Right kidney (tissue), 1 donor: ENCODE results near the gene UGT2B7.
"Not testable (repeated sequence)": the region's sequence is repeated elsewhere in the genome, so short reads cannot be mapped to it uniquely, and the experiment has no call there.

Experiments
- DNase-seq: peaks from one replicate; pipeline ENCODE4 v3.0.0-alpha.2; 2016

Gene UGT2B7

GRCh38 chr4:69075061-69075792 lies 21.0 kb upstream of the UGT2B7 start:
- no peak for DNase-seq

DNA sequence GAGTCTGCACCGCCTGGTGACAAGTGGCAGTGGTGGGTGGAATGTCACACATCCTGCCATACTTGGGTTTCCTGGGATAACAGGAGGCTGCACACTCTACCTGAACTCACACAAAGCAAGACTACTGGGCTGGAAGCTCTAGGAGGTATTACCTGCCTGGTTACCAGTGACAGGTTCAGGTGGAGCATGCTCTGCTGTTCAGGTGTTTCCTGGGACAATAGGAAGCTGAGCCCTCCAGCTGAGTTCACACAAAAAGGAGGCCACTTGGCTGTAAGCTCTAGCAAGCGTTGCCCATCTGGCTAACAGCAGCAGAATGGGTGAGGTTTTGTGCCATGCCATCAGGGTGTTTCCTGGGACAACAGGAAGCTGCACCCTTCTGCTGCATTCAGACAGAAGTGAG lies 17.4 kb upstream of the UGT2B7 start:
- no peak for DNase-seq

GRCh38 chr4:69088473-69088872 lies 7.8 kb upstream of the UGT2B7 start:
- DNase-seq: no peak

GRCh38 chr4:69089388-69089787 lies 6.9 kb upstream of the UGT2B7 start:
- DNase-seq: no peak

- DNase-seq: no peak
Measured at GRCh38 chr4:69092190-69092589, 4.1 kb upstream of the UGT2B7 start.

DNA sequence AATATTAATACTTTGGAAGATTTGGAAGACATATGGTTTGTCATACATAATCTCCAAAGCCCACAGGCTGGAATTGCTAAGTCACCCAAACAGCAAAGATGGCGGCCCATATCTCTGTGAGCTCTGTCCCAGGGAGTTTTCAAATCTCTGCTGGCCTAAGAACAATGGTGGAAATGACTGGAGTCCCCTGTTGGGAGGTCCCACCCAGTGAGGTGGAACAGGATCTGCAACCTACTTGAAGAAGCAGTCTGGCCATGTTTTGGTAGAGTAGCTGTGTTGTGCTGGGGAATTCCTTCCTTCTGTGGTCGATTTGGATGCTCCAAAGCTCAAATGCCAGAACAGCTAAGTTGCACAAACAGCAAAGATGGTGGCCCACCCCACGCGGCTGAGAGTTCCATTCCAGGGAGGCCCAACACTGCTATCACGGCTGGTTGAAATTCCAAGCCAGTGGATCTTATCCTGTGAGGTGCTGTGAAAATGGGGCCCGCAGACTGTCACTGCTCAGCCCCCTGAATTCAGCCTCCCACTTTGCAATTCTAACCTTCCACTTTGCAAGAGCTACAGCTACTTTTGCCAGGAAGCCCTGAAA lies 3.2 kb upstream of the UGT2B7 start:
- DNase-seq: no peak

- no peak for DNase-seq
Measured at GRCh38 chr4:69093681-69094080, 2.6 kb upstream of the UGT2B7 start.

- DNase-seq: no peak
Measured at GRCh38 chr4:69095301-69095731, 958 bp upstream of the UGT2B7 start.

DNA sequence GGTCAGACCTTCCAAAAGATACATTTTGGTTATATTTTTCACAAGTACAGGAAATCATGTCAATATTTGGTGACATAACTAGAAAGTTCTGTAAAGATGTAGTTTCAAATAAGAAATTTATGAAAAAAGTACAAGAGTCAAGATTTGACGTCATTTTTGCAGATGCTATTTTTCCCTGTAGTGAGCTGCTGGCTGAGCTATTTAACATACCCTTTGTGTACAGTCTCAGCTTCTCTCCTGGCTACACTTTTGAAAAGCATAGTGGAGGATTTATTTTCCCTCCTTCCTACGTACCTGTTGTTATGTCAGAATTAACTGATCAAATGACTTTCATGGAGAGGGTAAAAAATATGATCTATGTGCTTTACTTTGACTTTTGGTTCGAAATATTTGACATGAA lies 536 bp downstream of the UGT2B7 start:
- no peak for DNase-seq

DNA sequence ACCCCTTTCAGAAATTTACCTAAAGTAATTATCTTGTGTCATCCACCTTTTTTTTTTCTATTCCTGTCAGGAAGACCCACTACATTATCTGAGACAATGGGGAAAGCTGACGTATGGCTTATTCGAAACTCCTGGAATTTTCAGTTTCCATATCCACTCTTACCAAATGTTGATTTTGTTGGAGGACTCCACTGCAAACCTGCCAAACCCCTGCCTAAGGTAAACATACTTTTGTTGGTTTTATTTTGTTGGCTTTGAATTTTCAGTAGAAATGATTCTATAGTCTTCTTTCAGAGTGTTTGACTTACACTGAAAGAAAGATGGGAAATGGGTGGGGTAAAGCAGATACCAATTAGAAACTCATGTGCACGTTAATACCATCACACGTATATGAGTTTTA lies 2.2 kb downstream of the UGT2B7 start:
- DNase-seq: no peak

DNA sequence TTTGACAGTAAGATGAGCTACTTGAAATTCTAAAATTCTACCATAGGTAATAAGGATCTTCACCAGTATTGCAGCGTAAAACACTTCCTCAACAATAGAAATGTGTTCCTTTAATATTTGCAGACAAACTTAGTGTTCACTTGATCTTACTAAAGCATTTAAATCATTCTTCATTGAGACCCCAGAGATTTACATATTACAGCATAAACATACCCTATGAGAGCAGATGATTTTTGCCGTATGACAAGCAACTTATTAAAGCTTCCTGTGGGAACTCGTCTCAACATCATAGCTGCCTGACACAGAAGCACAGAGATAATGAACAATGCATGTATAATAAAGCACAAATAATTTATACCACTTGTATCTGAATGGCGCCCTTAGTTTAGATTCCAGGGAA lies 3.6 kb downstream of the UGT2B7 start:
- DNase-seq: no peak

DNA sequence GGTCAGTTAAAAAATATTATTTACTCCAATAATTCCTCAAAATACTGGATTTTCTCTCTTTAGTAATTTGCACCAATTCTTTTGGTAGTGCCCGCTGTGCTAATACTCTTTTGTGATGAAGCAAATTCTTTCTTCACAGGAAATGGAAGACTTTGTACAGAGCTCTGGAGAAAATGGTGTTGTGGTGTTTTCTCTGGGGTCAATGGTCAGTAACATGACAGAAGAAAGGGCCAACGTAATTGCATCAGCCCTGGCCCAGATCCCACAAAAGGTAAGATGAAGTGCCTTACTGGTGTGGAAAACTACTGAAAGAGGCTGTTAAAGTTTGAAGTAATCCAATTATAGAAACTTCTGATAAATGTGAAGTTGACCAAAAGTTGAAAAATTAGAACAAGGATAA lies 6.4 kb downstream of the UGT2B7 start:
- DNase-seq: not testable (repeated sequence)

- DNase-seq: no peak
Measured at GRCh38 chr4:69104719-69105275, 8.5 kb downstream of the UGT2B7 start.

DNA sequence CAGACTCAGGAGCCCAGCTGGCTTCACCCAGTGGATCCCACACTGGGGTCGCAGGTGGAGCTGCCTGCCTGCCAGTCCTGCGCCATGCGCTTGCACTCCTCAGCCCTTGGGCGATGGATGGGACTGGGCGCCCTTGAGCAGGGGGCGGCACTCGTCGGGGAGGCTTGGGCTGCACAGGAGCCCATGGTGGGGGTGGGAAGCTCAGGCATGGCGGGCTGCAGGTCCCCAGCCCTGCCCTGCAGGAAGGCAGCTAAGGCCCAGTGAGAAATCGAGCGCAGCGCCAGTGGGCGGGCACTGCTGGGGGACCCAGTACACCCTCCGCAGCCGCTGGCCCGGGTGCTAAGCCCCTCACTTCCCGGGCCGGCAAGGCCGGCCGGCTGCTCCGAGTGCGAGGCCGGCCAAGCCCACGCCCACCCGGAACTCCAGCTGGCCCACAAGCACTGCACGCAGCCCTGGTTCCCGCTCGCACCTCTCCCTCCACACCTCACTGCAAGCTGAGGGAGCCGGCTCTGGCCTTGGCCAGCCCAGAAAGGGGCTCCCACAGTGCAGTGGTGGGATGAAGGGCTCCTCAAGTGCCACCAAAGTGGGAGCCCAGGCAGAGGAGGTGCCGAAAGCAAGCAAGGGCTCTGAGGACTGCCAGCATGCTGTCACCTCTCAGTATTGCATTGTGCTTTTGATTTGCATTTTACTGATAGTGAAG lies 19.0 kb downstream of the UGT2B7 start:
- DNase-seq: not testable (repeated sequence)

DNA sequence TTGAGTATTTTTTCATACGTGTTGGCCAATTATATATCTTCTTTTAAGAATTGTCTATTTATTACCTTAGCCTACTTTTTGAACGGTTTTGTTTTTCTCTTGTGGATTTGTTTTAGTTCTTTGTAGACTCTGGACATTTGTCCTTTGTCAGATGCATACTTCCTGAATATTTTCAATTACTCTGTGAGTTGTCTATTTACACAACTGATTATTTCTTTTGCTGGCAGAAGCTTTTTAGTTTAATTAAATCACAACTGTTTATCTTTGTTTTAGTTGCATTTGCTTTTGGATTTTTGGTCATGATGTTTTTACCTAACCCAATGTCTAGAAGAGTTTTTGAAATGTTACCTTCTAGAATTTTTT lies 19.6 kb downstream of the UGT2B7 start:
- no peak for DNase-seq

DNA sequence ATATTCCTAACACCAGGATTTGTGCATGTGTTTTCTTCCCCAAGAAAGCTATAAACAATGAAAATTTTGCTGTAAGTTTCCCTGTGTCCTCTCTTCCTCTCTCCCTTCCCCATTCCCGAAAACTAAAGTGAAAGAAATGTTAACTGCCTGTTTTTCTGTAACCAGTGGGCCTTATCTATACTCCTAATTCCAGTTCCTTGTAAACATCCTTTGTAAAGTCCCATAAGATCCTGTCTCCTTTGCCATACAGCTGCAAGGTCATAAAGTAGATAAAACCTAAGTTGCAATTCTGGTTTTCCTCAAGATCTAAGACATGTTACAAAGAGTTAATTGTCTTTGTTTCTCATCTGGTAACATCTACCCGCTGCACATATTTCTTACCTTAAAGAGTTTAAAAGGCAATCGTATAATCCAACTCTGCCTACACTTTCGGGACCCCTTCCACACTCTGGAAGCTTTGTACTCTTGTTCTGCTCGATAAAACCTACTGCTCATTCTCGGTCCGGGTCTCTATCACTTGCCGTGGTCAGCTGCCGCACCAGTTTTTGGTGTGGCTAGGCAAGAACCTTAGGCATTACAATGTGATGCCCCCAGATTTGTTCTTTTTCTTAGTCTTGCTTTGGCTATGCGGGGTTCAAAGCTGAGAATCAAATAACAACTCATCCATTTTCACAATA lies 20.5 kb downstream of the UGT2B7 start:
- DNase-seq: no peak

DNA sequence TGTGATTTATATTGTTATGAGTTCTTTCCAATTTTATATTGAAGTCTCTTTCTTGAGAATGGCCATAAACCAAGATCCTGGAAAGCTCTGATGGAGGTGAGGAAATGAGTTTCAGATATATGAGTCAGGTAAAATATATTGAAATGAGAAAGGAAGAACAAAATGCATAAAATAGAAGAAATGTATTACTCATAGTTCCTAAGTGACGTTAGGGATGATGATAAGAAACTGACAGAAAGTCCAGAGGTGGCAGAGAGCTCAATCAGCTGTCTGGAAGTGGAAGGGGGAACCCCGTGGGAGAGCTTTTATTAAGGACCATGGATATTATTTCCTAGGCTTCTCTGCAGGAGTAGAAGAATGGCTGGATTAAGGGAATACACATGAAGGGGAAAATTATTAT lies 24.6 kb downstream of the UGT2B7 start:
- no peak for DNase-seq

DNA sequence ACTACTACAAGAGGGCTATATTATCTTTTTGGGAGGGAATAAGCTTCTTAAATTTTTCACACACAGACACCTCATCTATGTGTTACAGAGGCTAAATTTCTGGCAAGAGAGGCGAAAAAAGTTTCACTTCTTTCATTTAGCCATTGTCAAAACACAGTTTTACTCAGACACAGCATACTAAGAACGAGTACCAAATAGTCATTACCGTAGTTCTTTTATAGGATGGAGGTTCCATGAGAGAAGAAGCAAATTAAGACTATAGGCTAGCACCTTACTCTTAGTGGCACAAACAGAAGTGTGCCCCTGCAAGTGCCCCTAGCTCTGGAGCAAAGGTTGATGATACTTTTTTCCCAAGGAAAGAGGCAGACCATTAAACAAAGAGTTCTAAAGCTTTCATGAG lies 26.2 kb downstream of the UGT2B7 start:
- no peak for DNase-seq

- DNase-seq: no peak
Measured at GRCh38 chr4:69124941-69125340, 28.7 kb downstream of the UGT2B7 start.

DNA sequence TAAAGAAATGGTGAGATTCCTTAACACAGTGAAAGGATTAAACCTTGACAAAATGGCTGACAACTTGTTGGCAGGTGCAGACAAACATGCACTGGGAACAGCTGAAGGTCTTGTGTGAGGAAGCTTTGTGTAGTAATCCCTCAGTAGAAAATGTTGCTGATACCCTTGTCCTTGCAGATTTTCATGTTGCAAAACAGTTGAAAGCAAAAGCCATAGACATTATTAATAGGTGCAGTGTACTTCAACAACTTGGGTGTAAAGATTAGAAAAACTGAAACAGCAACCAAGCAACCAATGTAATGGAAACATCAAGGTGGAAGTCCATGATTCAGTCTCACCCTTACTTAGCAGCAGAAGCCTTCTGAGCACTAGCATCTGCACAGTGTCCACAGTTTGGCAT lies 29.8 kb downstream of the UGT2B7 start:
- no peak for DNase-seq

GRCh38 chr4:69133993-69134392 lies 37.7 kb downstream of the UGT2B7 start:
- no peak for DNase-seq

- no peak for DNase-seq
Measured at GRCh38 chr4:69134471-69134870, 38.2 kb downstream of the UGT2B7 start.

GRCh38 chr4:69141320-69141719 lies 45.0 kb downstream of the UGT2B7 start:
- DNase-seq: no peak
